Osteoblast (primary cell): ENCODE results near the gene STRN. TPM values are rescaled to one million over a fixed set of nuclear protein-coding genes. Genes with fewer than 3 reads are reported as not detected.
"Not testable (repeated sequence)": the region's sequence is repeated elsewhere in the genome, so short reads cannot be mapped to it uniquely, and the experiment has no call there.

Experiments used
- DNase-seq: peaks from one replicate; pipeline ENCODE4 v3.0.0; 2011; ENCODE audit warnings: low spot score, mixed read lengths; ENCODE audit not compliant: insufficient read length; ENCODE audit errors: missing footprints
- H2AFZ ChIP-seq: 2 replicates; pipeline ENCODE4 v1.6.0; 2011; ENCODE audit warnings: mild to moderate bottlenecking, low read length
- H3K27ac ChIP-seq: 2 replicates; pipeline ENCODE4 v1.5.1; 2011; ENCODE audit warnings: mild to moderate bottlenecking, low read depth, low read length, moderate library complexity
- H3K27me3 ChIP-seq: 2 replicates; pipeline ENCODE4 v1.6.0; 2012; ENCODE audit warnings: mild to moderate bottlenecking, control low read depth, inconsistent platforms, low read length, moderate library complexity; ENCODE audit not compliant: insufficient read depth
- H3K36me3 ChIP-seq: 2 replicates; pipeline ENCODE4 v1.5.1; 2011; ENCODE audit warnings: mild to moderate bottlenecking, low read length, control low read depth, moderate library complexity; ENCODE audit not compliant: insufficient read depth
- H3K4me1 ChIP-seq: 2 replicates; pipeline ENCODE4 v1.5.1; 2011; ENCODE audit warnings: mild to moderate bottlenecking, low read length, control low read depth, moderate library complexity; ENCODE audit not compliant: insufficient read depth
- H3K4me2 ChIP-seq: 2 replicates; pipeline ENCODE4 v1.6.0; 2011; ENCODE audit warnings: mild to moderate bottlenecking, low read length; ENCODE audit not compliant: insufficient read depth
- H3K4me3 ChIP-seq: fragments of 200-600 bp; sonication (generic); 3 replicates; pipeline ENCODE4 v1.5.1; 2012; ENCODE audit warnings: mild to moderate bottlenecking, low read length, inconsistent platforms; ENCODE audit not compliant: insufficient read depth
- H3K79me2 ChIP-seq: 2 replicates; pipeline ENCODE4 v1.6.0; 2012; ENCODE audit warnings: mild to moderate bottlenecking, low read length, control low read depth, inconsistent platforms; ENCODE audit not compliant: insufficient read depth
- H3K9me3 ChIP-seq: 2 replicates; pipeline ENCODE4 v1.5.1; 2011; ENCODE audit warnings: low read depth, low read length, control low read depth
- H4K20me1 ChIP-seq: 2 replicates; pipeline ENCODE4 v1.6.0; 2012; ENCODE audit warnings: mild to moderate bottlenecking, low read length, control low read depth; ENCODE audit not compliant: insufficient read depth
- CTCF ChIP-seq: IDR thresholded peaks from 2 replicates; pipeline ENCODE4 v1.5.1; 2011; ENCODE audit warnings: mild to moderate bottlenecking, low read depth, low read length, moderate library complexity; ENCODE audit errors: extremely low read depth
- total RNA-seq: library from RNA; depleted of rRNA; stranded (reverse); fragments of >200 nt; gene quantifications from 2 replicates; pipeline ENCODE4 v1.2.3, GENCODE V29; 2012

STRN gene
- total RNA-seq, 1 donor: 21.4 TPM

DNA sequence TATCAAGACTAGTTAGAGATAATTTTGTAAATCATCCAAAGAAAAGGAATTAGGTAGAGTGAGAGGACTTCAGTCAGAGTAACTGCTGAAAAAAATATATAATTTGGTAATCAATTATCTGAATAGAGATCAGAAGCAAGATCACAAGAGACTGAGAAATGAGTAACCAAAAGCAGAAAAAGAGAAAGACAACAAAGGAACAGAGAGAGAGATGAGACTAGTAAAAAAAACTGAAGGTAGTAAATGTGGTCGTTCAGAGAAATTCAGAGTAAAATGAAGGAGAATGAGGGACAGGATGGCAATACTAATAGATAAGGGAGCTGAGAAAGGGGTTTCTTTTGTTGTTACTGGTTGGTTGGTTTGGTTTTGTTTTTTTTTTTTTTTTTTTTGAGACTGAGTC, 16.5 kb downstream of the STRN start:
- Histone ChIP-seq H3K36me3 (no peaks in the 10 kb centered on the region), H2AFZ (no peak overlapping the region), H3K9me3 (no peaks in the 10 kb centered on the region), H4K20me1 (peaks cover 13% of the 10 kb centered on the region), H3K4me2 (no peak overlapping the region), H3K27ac (no peak overlapping the region), H3K4me1 (peaks cover 10% of the 10 kb centered on the region), H3K27me3 (no peaks in the 10 kb centered on the region), H3K79me2 (peaks cover 73% of the 10 kb centered on the region), H3K4me3 (no peak overlapping the region)
- TF ChIP-seq CTCF: no peak
- no peak for DNase-seq

DNA sequence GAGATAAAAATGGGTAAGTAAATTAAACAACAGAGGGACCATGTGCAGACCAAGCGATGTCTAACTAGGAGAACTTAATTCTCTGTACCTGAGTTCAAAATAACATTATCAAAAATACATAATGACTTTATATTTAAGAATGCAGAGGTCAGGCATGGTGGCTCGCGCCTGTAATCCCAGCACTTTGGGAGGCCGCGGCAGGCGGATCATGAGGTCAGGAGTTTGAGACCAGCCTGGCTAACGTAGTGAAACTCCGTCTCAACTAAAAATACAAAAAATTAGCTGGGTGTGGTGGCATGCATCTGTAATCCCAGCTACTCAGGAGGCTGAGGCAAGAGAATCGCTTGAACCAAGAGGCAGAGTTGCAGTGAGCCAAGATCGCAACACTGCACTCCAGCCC, 21.1 kb downstream of the STRN start:
- H3K36me3 ChIP-seq, H3K27ac ChIP-seq, H3K4me3 ChIP-seq, H2AFZ ChIP-seq, H3K9me3 ChIP-seq, H3K27me3 ChIP-seq, DNase-seq, H3K4me2 ChIP-seq, H4K20me1 ChIP-seq, H3K4me1 ChIP-seq: not testable (repeated sequence)
- H3K79me2 ChIP-seq: peaks cover 56% of the 10 kb centered on the region

DNA sequence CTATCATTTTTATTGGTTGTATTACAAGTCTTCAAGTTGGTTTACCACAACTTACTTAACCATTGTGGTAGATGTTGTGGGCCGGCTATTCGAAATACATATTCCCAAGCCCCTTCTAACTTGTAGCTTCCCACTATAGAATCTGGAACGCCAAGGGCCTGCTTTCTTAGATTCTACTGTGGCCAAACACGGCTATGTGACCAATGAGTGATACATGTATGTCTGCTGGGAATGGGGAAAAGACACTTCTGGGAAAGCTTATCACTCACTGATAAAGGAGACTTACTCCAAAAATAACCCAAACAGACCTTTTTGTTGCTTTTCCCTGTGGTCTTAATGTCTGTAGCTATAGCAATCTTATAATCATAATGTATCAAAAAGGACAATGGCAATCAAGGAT, 24.5 kb downstream of the STRN start:
- Histone ChIP-seq H3K4me3 (no peak overlapping the region), H3K9me3 (no peaks in the 10 kb centered on the region), H3K27me3 (no peaks in the 10 kb centered on the region), H4K20me1 (no peaks in the 10 kb centered on the region), H3K4me2 (no peak overlapping the region), H3K4me1 (no peaks in the 10 kb centered on the region), H3K27ac (no peak overlapping the region), H3K36me3 (no peaks in the 10 kb centered on the region), H3K79me2 (peaks cover 44% of the 10 kb centered on the region), H2AFZ (no peak overlapping the region)
- no peak for TF ChIP-seq CTCF
- no peak for DNase-seq

- peaks cover 35% of the 10 kb centered on the region for H3K79me2 ChIP-seq
- H3K4me1 ChIP-seq, H3K36me3 ChIP-seq, H3K4me3 ChIP-seq, H3K27ac ChIP-seq, H3K27me3 ChIP-seq, H3K4me2 ChIP-seq, DNase-seq, H3K9me3 ChIP-seq, H2AFZ ChIP-seq, H4K20me1 ChIP-seq: not testable (repeated sequence)
Observed at GRCh38 chr2:36936526-36936925, 29.8 kb downstream of the STRN start.

DNA sequence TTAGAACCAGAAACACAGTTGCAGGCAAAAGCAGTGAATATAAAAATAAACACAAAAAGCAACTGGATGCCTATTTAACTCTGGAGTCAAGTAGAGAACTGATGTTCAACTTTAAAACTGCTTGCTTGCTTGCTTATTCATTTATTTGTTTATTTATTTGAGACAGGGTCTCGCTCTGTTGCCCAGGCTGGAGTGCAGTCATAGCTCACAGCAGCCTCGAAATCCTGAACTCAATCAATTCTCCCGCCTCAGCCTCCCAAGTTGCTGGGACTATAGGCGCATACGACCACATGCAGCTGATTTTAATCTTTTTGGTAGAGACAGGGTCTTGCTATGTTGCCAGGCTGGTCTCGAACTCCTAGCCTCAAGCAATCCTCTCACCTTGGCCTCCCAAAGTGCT, 34.6 kb downstream of the STRN start:
- peaks cover 10% of the 10 kb centered on the region for H3K4me1 ChIP-seq
- H3K79me2 ChIP-seq: peaks cover 28% of the 10 kb centered on the region
- not testable (repeated sequence) for H3K27ac ChIP-seq

DNA sequence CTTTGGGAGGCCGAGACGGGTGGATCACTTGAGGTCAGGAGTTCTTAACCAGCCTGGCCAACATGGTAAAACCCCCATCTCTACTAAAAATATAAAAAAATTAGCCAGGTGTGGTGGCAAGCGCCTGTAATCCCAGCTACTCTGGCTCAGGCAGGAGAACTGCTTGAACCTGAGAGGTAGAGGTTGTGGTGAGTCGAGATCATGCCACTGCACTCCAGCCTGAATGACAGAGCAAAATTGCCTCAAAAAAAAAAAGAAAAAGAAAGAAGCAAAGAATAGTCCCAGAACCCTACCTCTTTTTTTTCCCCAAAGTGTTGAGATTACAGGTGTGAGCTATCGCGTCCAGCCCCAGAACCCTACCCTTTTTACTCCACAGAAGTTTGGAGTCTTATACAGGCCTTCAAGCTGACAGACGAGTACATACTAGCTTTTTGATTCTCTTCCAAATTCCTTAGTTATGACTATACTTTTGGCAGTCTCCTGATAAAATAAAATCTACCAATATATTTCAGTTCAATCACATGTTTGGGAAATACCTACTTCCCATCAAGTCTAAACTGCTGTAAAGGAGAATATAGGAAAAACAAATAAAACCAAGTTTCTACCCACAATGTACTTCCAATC, 35.4 kb downstream of the STRN start:
- H3K36me3 ChIP-seq, H3K4me3 ChIP-seq, H2AFZ ChIP-seq, H4K20me1 ChIP-seq, DNase-seq, H3K27me3 ChIP-seq, H3K9me3 ChIP-seq: not testable (repeated sequence)
- peaks cover 16% of the 10 kb centered on the region for H3K4me1 ChIP-seq
- H3K4me2 ChIP-seq: peak overlapping the region; percentile 47
- peaks cover 27% of the 10 kb centered on the region for H3K79me2 ChIP-seq
- H3K27ac ChIP-seq: peak overlapping the region; percentile 60

More for the DNA sequence above, 34.6 kb downstream of the STRN start:
- H3K4me3 ChIP-seq, H4K20me1 ChIP-seq, DNase-seq, H3K36me3 ChIP-seq, H3K27me3 ChIP-seq, H3K4me2 ChIP-seq, H2AFZ ChIP-seq, H3K9me3 ChIP-seq: not testable (repeated sequence)

- DNase-seq, H3K27me3 ChIP-seq, H3K4me3 ChIP-seq, H3K27ac ChIP-seq, H3K9me3 ChIP-seq, H3K79me2 ChIP-seq, H2AFZ ChIP-seq, H3K36me3 ChIP-seq, H4K20me1 ChIP-seq: not testable (repeated sequence)
- H3K4me1 ChIP-seq: peaks cover 16% of the 10 kb centered on the region
- H3K4me2 ChIP-seq: peak overlapping the region; percentile 55
Observed at GRCh38 chr2:36926175-36927132, 39.9 kb downstream of the STRN start.
